ENCODE measurements around the gene SPIN4. TPM values are rescaled to one million over a fixed set of nuclear protein-coding genes. Genes with fewer than 3 reads are reported as not detected.

Gene SPIN4
- total RNA-seq, 1 experiment from 2014 or later = 12.4 TPM

GRCh38 chrX:63349307-63349706 lies 1.8 kb downstream of the SPIN4 start:
- H3K36me3 Mint-ChIP-seq = no peaks in the 10 kb centered on the region
- ChIA-PET POLR2A (no interaction called here), CTCF (no interaction called here)
- peaks cover 29% of the 10 kb centered on the region for H3K4me1 Mint-ChIP-seq
- H3K27ac Mint-ChIP-seq = no peak overlapping the region
- DNase-seq (ENCODE audit: low spot score) (no peak), ATAC-seq (no peak)
- H3K9me3 Mint-ChIP-seq = no peaks in the 10 kb centered on the region
- H3K4me3 Mint-ChIP-seq = peak overlapping the region; percentile 90
- no peak for TF ChIP-seq HMGA2 (CRISPR knock-in tag; IDR thresholded peaks at IDR 0.05)
- no peak for TF ChIP-seq NR3C1 (CRISPR knock-in tag; conservative IDR thresholded peaks at IDR 0.05; ENCODE audit: low read depth)
- no peak for TF ChIP-seq TEAD1 (CRISPR knock-in tag; IDR thresholded peaks at IDR 0.05)
- no peak for TF ChIP-seq TEAD4 (CRISPR knock-in tag; IDR thresholded peaks at IDR 0.05)
- TF ChIP-seq HMGXB4 (CRISPR knock-in tag; IDR thresholded peaks at IDR 0.05) = no peak
- TF ChIP-seq TP53 (CRISPR knock-in tag; IDR thresholded peaks at IDR 0.05) = no peak
- TF ChIP-seq USF1 (CRISPR knock-in tag; IDR thresholded peaks at IDR 0.05) = no peak
- TF ChIP-seq PREB (CRISPR knock-in tag; IDR thresholded peaks at IDR 0.05; ENCODE audit: borderline replicate concordance) = no peak
- TF ChIP-seq ZNF263 (CRISPR knock-in tag; IDR thresholded peaks at IDR 0.05; ENCODE audit: low read depth) = no peak
- no peak for TF ChIP-seq ZNF512 (CRISPR knock-in tag; IDR thresholded peaks at IDR 0.05; ENCODE audit: borderline replicate concordance)
- TF ChIP-seq ZBTB21 (CRISPR knock-in tag; IDR thresholded peaks at IDR 0.05; ENCODE audit: borderline replicate concordance) = no peak
- no peak for TF ChIP-seq NFE2L1 (CRISPR knock-in tag; IDR thresholded peaks at IDR 0.05)
- no peak for TF ChIP-seq RORB (CRISPR knock-in tag; IDR thresholded peaks at IDR 0.05)
- TF ChIP-seq NR2C2 (CRISPR knock-in tag; IDR thresholded peaks at IDR 0.05) = no peak
- no peak for TF ChIP-seq SMAD4 (CRISPR knock-in tag; IDR thresholded peaks at IDR 0.05)
- TF ChIP-seq ZNF138 (CRISPR knock-in tag; conservative IDR thresholded peaks at IDR 0.05) = no peak
- no peak for TF ChIP-seq ARID4B (CRISPR knock-in tag; IDR thresholded peaks at IDR 0.05; ENCODE audit: borderline replicate concordance)
- TF ChIP-seq TCF7 (CRISPR knock-in tag; IDR thresholded peaks at IDR 0.05; ENCODE audit: low read depth) = no peak
- H3K27me3 Mint-ChIP-seq (ENCODE audit: low read depth) = no peaks in the 10 kb centered on the region

Data from WTC11 (cell line).